ENCODE data around the gene CNTNAP2. TPM values are rescaled to one million over a fixed set of nuclear protein-coding genes. Genes with fewer than 3 reads are reported as not detected.

Gene CNTNAP2
- total and polyA plus RNA-seq, 2 of the 4 experiments (the other 2 are of a cell fraction): not detected

GRCh38 chr7:146865696-146866095 lies 749.1 kb downstream of the CNTNAP2 start:
- Histone ChIP-seq H4K8ac (ENCODE audit: low read depth in 2 of 2, low read length in 2 of 2) (no peak overlapping the region), H3K56ac (ENCODE audit: extremely low read depth, insufficient read depth, low read length) (no peak overlapping the region), H2BK20ac (ENCODE audit: low read depth, low read length) (no peak overlapping the region), H3K18ac (ENCODE audit: low read depth, low read length) (no peak overlapping the region), H2BK5ac (ENCODE audit: low read depth, low read length, poor library complexity, severe bottlenecking) (no peak overlapping the region), H2BK15ac (ENCODE audit: low read depth, low read length) (no peak overlapping the region), H3K36me3 (ENCODE audit: control insufficient read depth, insufficient read depth, low read length) (no peaks in the 10 kb centered on the region), H3K4me1 (ENCODE audit: control insufficient read depth, insufficient read depth, low read length) (no peaks in the 10 kb centered on the region), H3K23ac (ENCODE audit: low read depth, low read length) (no peak overlapping the region), H2AK5ac (ENCODE audit: low read depth, low read length) (no peak overlapping the region), H3K4me3 (ENCODE audit: insufficient read depth, low read depth, low read length) (no peak overlapping the region), H3K4me2 (ENCODE audit: low read depth, low read length) (no peak overlapping the region), H3K9ac (ENCODE audit: low read depth, low read length) (no peak overlapping the region), H4K20me1 (ENCODE audit: insufficient read depth, low read length) (no peaks in the 10 kb centered on the region), H2AFZ (replicated peaks; ENCODE audit: low read length, poor library complexity) (no peak overlapping the region), H3K9me3 (ENCODE audit: control insufficient read depth, insufficient read depth, low read length) (peaks cover 5% of the 10 kb centered on the region; the same call in 1 of the 2 replicates), H3K14ac (replicated peaks; ENCODE audit: low read depth, low read length) (no peak overlapping the region), H3K27me3 (ENCODE audit: control insufficient read depth, insufficient read depth, low read length) (no peaks in the 10 kb centered on the region), H2BK120ac (ENCODE audit: low read depth, low read length) (no peak overlapping the region), H2AK9ac (replicated peaks; ENCODE audit: low read depth, low read length, poor library complexity) (no peak overlapping the region), H3K27ac (ENCODE audit: insufficient read depth, low read length) (no peak overlapping the region), H3K9me1 (ENCODE audit: insufficient read depth, low read length) (no peaks in the 10 kb centered on the region), H4K91ac (ENCODE audit: insufficient read depth, low read depth, low read length) (no peak overlapping the region), H4K5ac (ENCODE audit: low read depth, low read length) (no peak overlapping the region), H3K4ac (ENCODE audit: low read depth, low read length) (no peak overlapping the region), H3K79me1 (ENCODE audit: low read depth in 1 of 2, low read length in 2 of 2) (no peaks in the 10 kb centered on the region)
- DNase-seq (no peak), ATAC-seq (ENCODE audit: low read depth) (no peak)
- BruUV-seq (replicated peaks): no TSS peak
- ChIA-PET CTCF (no interaction called here), POLR2A (ENCODE audit: unreplicated experiment) (no interaction called here)
- intact Hi-C loops (cut with micrococcal nuclease) (no loop called here), dilution Hi-C loops (cut with HindIII; ENCODE audit: low sequenced_read_pairs, unreplicated experiment) (no loop called here), in situ Hi-C loops (cut with MboI; ENCODE audit: low sequenced_read_pairs) (no loop called here)
- TF ChIP-seq CHD1 (IDR thresholded peaks at IDR 0.05; ENCODE audit: low read depth, low read length) (no peak), BHLHE40 (IDR thresholded peaks at IDR 0.05; ENCODE audit: low read depth, low read length) (no peak)
- WGBS, 2 experiments (ENCODE audit: extremely low coverage in 2 of 2, insufficient read length in 1 of 2): 50% methylated on average over 1 of the region's 2 CpGs; no CpG with 5 or more reads in 1 of the 2 experiments
